Measurements from ENCODE around the gene RBM34. TPM values are rescaled to one million over a fixed set of nuclear protein-coding genes. Genes with fewer than 3 reads are reported as not detected.
"Not testable (repeated sequence)": the region's sequence is repeated elsewhere in the genome, so short reads cannot be mapped to it uniquely, and the experiment has no call there.

Gene RBM34
- total and polyA plus RNA-seq, 8 donors, result 52.2 to 77.2 (median 67.3) TPM

DNA sequence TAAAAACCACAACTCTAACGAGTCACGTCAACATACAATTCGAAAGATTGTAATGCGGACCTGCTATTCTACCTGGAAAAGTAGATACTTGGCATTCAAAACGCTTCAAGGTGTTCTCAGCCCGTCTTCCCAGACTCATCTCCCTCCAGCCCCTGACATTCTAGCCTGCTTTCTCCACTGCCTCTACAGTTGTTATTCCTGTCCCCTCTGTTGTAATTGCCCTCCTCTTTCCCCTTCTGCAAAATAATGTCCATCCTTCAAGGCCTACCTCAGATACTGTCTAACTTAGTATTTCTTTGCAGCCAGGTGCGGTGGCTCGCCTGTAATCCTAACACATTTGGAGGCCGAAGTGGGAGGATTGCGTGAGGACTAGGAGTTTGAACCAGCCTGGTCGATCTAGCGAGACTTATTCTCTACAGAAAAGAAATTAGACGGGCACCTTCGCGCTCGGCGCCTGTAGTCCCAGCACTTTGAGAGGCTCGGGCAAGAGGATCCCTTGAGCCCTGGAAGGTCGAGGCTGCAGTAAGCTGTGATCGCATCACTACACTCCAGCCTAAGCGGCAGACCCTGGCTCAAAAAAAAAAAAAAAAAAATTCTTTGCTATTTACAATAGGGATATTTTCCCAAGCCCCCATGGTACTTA is 756 bp upstream of the RBM34 start:
- Histone ChIP-seq H3K9me3 (no peaks in the 10 kb centered on the region), H3K27me3 (no peaks in the 10 kb centered on the region), H3K27ac (peak overlapping the region; percentile 85 to 95), H3K4me1 (peaks cover 0 to 40% of the 10 kb centered on the region in 2 donors), H3K36me3 (peaks cover 0 to 31% of the 10 kb centered on the region in 2 donors), H3K4me3 (peak overlapping the region; percentile 60 to 83)
- TF ChIP-seq, protein P1, sequence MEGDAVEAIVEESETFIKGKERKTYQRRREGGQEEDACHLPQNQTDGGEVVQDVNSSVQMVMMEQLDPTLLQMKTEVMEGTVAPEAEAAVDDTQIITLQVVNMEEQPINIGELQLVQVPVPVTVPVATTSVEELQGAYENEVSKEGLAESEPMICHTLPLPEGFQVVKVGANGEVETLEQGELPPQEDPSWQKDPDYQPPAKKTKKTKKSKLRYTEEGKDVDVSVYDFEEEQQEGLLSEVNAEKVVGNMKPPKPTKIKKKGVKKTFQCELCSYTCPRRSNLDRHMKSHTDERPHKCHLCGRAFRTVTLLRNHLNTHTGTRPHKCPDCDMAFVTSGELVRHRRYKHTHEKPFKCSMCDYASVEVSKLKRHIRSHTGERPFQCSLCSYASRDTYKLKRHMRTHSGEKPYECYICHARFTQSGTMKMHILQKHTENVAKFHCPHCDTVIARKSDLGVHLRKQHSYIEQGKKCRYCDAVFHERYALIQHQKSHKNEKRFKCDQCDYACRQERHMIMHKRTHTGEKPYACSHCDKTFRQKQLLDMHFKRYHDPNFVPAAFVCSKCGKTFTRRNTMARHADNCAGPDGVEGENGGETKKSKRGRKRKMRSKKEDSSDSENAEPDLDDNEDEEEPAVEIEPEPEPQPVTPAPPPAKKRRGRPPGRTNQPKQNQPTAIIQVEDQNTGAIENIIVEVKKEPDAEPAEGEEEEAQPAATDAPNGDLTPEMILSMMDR (IDR thresholded peaks at IDR 0.05), result no peak
- intact Hi-C loops (cut with DNase I), result no loop called here
- ATAC-seq (peak; percentile 7), DNase-seq (no peak)

DNA sequence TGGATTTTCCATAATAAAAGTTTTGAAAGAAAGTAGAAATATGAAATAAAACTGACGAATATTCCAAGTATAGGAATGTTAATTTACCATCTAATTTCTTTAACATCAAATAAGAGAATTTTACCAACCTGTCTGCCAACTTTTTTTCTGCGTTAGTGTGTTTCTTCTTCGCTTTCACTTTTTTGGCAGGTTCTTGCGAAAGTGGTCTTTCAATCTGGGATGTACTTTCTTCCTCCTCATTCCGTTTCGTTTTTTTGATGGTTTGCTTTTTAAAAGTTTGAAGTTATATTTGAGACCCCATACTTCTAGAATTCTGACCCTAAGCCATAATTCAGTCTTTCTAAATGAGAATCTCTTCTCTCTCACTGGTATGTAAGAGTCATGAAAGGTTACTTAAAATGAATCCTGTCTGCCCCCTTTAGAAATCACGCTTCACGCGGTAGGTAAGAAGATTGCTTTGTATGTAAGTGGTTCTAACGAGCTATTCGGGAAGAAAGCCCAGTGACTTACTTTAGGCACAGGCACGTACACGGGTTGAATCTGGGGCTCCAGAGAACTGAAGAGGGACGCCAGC is 580 bp downstream of the RBM34 start:
- H3K4me3 ChIP-seq, result peak overlapping the region; percentile 60 to 83
- H3K9me3 ChIP-seq, result no peaks in the 10 kb centered on the region
- peak overlapping the region; percentile 85 to 95 for H3K27ac ChIP-seq
- peaks cover 0 to 44% of the 10 kb centered on the region in 2 donors for H3K36me3 ChIP-seq
- TF ChIP-seq, protein P1 (IDR thresholded peaks at IDR 0.05), result no peak
- H3K4me1 ChIP-seq, result peaks cover 0 to 42% of the 10 kb centered on the region in 2 donors
- H3K27me3 ChIP-seq, result no peaks in the 10 kb centered on the region
- intact Hi-C loops (cut with DNase I), result no loop called here
- ATAC-seq (peak; percentile 59), DNase-seq (peak in 1 of 4 donors; percentile 47)

DNA sequence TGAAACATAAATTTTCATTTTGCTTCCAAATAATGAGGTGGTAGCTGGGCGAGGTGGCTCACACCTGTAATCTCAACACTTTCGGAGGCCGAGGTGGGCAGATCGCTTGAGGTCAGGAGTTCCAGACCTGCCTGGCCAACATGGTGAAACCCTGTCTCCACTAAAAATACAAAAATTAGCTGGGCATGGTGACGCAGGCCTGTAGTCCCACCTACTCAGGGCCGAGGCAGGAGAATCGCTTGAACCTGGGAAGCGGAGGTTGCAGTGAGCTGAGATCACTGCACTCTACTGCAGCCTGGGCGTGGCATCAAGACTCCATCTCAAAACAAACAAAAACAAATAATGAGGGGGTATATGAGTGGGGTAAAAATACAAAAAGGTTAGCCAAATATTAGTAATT is 1.1 kb downstream of the RBM34 start:
- Histone ChIP-seq H3K36me3 (peaks cover 0 to 49% of the 10 kb centered on the region in 2 donors), H3K4me3 (peak overlapping the region in 1 of 2 donors; percentile 83), H3K4me1 (peaks cover 0 to 42% of the 10 kb centered on the region in 2 donors), H3K27ac (peak overlapping the region in 1 of 2 donors; percentile 95)
- H3K27me3 ChIP-seq; DNase-seq; ATAC-seq; H3K9me3 ChIP-seq; intact Hi-C loops (cut with DNase I): not testable (repeated sequence)

DNA sequence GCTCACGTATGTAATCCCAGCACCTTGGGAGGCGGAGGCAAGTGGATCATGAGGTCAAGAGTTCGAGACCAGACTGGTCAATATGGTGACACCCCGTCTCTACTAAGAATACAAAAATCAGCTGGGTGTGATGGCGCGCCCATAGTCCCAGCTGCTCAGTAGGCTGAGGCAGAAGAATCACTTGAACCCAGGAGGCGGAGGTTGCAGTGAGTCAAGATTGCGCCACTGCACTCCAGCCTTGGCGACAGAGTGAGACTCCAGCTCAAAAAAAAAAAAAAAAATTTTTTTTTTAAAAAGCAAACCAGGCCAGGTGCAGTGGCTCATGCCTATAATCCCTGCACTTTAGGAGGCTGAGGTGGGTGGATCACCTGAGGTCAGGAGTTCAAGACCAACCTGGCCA is 1.8 kb downstream of the RBM34 start:
- DNase-seq; ATAC-seq; H3K9me3 ChIP-seq; intact Hi-C loops (cut with DNase I); H3K27ac ChIP-seq; H3K27me3 ChIP-seq: not testable (repeated sequence)
- Histone ChIP-seq H3K4me1 (peaks cover 0 to 42% of the 10 kb centered on the region in 2 donors), H3K36me3 (peaks cover 0 to 56% of the 10 kb centered on the region in 2 donors), H3K4me3 (peak overlapping the region in 1 of 2 donors; percentile 83)

DNA sequence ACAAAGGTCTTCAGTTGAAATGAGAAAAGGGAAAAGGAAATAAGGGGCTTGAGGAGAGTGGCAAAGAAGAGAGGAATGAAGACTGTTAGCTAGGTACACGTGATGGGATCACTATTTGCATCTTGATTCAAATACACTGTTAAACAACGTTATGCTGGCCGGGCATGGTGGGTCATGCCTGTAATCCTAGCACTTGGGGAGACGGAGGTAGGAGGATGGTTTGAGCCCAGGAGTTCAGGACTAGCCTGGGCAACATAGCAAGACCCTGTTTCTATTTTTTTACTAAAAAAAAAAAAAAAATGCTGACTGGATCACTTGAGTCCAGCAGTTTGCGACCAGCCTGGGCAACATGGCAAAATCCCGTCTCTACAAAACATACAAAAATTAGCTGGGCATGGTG is 2.4 kb downstream of the RBM34 start:
- no peak for DNase-seq
- Histone ChIP-seq H3K4me3 (no peak overlapping the region), H3K27me3 (no peaks in the 10 kb centered on the region), H3K36me3 (peaks cover 0 to 62% of the 10 kb centered on the region in 2 donors), H3K4me1 (peaks cover 0 to 42% of the 10 kb centered on the region in 2 donors), H3K9me3 (no peaks in the 10 kb centered on the region), H3K27ac (no peak overlapping the region)
- TF ChIP-seq, protein P1 (IDR thresholded peaks at IDR 0.05), result no peak
- intact Hi-C loops (cut with DNase I), result no loop called here
- no peak for ATAC-seq

DNA sequence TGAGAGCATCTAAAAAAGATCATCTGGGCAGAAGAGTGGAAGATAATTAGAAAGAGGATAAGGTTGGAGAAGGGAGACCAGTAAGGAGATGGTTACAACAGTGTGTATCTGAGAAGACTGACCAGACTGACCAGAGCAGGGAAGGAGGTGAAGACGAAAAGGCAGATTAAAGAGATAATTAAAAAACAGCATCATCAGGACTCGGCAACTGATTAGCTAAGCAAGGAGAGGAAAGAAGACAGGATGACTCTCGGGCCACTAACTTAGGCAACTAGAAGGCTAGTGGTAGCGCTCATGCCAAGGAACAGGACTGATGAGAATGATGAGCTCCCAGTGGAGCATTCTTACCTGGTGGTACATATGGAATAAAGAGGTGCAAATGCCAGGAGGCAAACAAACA is 3.9 kb downstream of the RBM34 start:
- Histone ChIP-seq H3K27ac (no peak overlapping the region), H3K9me3 (no peaks in the 10 kb centered on the region), H3K27me3 (no peaks in the 10 kb centered on the region), H3K36me3 (peaks cover 0 to 77% of the 10 kb centered on the region in 2 donors), H3K4me1 (peaks cover 0 to 41% of the 10 kb centered on the region in 2 donors), H3K4me3 (no peak overlapping the region)
- intact Hi-C loops (cut with DNase I), result no loop called here
- TF ChIP-seq, protein P1 (IDR thresholded peaks at IDR 0.05), result no peak
- ATAC-seq (no peak), DNase-seq (no peak)

Data from left lung (tissue), 10 donors.